BE2C (cell line): ENCODE measurements around the gene ANO6.

Source experiments
- DNase-seq: peaks from one replicate; pipeline ENCODE4 v3.0.0-alpha.2; 2020
- H3K27me3 ChIP-seq: fragments of 250-450 bp; sonication (Bioruptor Pico); 2 replicates; pipeline ENCODE4 v1.5.1; 2020; ENCODE audit warnings: mild to moderate bottlenecking
- H3K36me3 ChIP-seq: fragments of 250-450 bp; sonication (Bioruptor Pico); 2 replicates; pipeline ENCODE4 v1.5.1; 2020; ENCODE audit warnings: mild to moderate bottlenecking
- H3K4me1 ChIP-seq: fragments of 250-450 bp; sonication (Bioruptor Pico); 2 replicates; pipeline ENCODE4 v1.5.1; 2020
- H3K4me3 ChIP-seq: 2 replicates; pipeline ENCODE4 v1.5.1; 2011; ENCODE audit warnings: low read depth, low read length
- H3K9me3 ChIP-seq: fragments of 250-450 bp; sonication (Bioruptor Pico); 2 replicates; pipeline ENCODE4 v1.5.1; 2020
- TF ChIP-seq, protein P1 (sequence below): IDR thresholded peaks from 2 replicates; pipeline ENCODE4 v1.5.1; 2012; ENCODE audit warnings: mild to moderate bottlenecking, low read depth, low read length

ANO6 gene

DNA sequence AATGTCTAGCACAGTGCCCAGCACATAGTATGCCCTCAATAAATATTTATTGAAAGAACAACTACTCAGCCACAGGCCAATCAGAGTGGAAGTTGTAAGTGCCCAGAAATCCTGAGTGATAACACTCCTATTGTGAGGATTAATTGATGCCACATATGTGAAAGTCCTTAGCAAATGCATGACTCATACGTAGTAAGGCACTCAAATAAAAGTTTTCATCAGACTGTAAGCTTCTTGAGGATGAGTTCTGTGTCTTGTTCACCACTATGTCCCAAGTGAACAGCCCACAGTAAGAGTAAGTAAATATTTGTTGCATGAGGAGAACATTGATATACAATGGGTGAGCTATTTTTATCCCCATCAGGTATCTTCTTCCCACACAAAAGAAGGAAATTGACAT is 24.7 kb upstream of the ANO6 start:
- TF ChIP-seq, protein P1, sequence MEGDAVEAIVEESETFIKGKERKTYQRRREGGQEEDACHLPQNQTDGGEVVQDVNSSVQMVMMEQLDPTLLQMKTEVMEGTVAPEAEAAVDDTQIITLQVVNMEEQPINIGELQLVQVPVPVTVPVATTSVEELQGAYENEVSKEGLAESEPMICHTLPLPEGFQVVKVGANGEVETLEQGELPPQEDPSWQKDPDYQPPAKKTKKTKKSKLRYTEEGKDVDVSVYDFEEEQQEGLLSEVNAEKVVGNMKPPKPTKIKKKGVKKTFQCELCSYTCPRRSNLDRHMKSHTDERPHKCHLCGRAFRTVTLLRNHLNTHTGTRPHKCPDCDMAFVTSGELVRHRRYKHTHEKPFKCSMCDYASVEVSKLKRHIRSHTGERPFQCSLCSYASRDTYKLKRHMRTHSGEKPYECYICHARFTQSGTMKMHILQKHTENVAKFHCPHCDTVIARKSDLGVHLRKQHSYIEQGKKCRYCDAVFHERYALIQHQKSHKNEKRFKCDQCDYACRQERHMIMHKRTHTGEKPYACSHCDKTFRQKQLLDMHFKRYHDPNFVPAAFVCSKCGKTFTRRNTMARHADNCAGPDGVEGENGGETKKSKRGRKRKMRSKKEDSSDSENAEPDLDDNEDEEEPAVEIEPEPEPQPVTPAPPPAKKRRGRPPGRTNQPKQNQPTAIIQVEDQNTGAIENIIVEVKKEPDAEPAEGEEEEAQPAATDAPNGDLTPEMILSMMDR = no peak
- Histone ChIP-seq H3K27me3 (no peaks in the 10 kb centered on the region), H3K9me3 (no peaks in the 10 kb centered on the region), H3K36me3 (no peaks in the 10 kb centered on the region), H3K4me3 (no peak overlapping the region), H3K4me1 (no peaks in the 10 kb centered on the region; the same call in 1 of the 2 replicates)
- no peak for DNase-seq

DNA sequence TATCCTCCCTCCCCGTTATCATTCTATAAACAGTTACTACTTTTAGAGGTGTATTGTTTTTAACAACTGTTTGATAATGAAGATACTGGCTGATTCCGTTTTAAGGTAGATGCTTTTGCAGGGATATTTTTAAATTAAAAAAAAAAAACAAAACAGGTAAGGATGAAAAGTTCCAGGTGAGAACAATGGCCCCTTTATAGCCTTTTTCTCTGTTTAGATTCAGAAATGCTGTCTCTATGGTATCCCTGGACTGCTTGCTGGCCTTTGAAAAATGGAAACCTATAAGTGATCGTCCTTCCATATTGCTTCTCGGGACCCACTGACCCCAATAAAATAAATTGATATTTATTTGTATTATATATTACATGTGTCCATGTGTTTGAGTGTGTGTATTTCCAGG is 23.2 kb upstream of the ANO6 start:
- TF ChIP-seq, protein P1 = no peak
- no peaks in the 10 kb centered on the region for H3K9me3 ChIP-seq
- H3K4me1 ChIP-seq = no peaks in the 10 kb centered on the region; the same call in 1 of the 2 replicates
- no peaks in the 10 kb centered on the region for H3K27me3 ChIP-seq
- H3K4me3 ChIP-seq = no peak overlapping the region
- no peaks in the 10 kb centered on the region for H3K36me3 ChIP-seq
- DNase-seq = no peak

DNA sequence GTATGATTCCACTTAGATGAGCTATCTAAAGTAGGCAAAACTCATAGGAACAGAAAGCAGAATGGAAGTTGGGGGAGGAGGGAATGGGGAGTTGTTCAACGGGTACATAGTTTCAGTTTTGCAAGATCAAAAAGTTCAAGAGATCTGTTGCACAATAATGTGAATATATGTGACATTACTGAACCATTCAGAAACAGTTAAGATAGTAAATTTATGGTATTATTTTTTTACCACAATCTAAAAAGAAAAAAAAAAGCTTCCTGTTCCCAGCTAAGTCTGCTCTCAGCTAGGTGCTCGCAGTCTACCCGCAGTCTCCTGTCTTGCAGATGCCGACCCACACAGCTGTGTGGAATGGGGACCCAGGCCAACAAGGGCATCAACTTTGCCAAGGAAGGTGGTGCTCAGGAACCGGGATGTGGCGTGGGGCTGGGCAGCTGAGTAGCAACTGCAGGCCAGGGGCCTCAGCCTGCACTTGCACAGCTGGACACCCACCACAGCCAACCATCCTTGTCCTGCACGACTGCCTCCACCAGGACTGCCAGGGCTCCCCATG is 15.3 kb upstream of the ANO6 start:
- no peaks in the 10 kb centered on the region for H3K27me3 ChIP-seq
- no peak for DNase-seq
- no peaks in the 10 kb centered on the region for H3K9me3 ChIP-seq
- no peaks in the 10 kb centered on the region for H3K36me3 ChIP-seq
- no peak overlapping the region for H3K4me3 ChIP-seq
- TF ChIP-seq, protein P1 = no peak
- no peaks in the 10 kb centered on the region for H3K4me1 ChIP-seq

DNA sequence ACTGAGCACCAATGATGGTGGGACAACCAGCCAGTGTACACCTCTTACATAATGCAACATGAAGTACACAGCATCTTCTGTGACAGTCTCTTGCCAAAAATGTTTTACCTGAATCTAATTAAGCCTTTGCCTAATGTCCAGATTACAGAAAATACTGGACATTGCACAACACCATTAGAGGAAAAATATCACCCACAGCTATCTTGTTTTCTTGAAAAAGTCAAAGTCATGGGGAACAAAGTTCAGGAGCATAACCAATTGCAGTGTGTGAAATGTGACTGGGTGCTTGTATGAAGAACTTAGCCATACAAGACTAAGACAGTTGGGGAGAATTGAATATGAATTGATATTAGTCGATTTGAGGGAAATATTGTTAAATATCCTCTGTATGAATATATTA is 12.1 kb upstream of the ANO6 start:
- H3K36me3 ChIP-seq = no peaks in the 10 kb centered on the region
- no peaks in the 10 kb centered on the region for H3K4me1 ChIP-seq
- no peaks in the 10 kb centered on the region for H3K9me3 ChIP-seq
- H3K4me3 ChIP-seq = no peak overlapping the region
- no peaks in the 10 kb centered on the region for H3K27me3 ChIP-seq
- no peak for DNase-seq
- TF ChIP-seq, protein P1 = no peak

DNA sequence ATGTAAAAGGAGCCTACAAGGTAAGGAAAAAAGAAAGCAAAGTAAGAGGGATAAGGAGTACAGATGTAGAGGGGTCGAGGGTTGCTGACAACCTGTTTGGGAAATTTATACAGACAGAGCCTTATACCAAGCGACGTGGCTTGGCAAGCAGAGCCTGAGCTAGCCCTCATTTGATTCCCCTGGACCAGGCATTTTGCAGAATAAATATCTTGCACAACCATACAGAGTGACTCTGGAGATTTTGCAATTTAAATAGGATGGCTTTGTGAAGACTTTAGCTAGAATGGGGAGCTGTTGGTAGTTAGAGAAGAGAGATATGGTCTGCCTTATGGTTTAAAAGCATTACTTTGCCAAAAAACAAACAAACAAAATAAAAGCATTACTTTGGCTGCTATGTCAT is 11.1 kb upstream of the ANO6 start:
- H3K36me3 ChIP-seq = no peaks in the 10 kb centered on the region
- no peaks in the 10 kb centered on the region for H3K9me3 ChIP-seq
- no peak for DNase-seq
- no peaks in the 10 kb centered on the region for H3K4me1 ChIP-seq
- no peaks in the 10 kb centered on the region for H3K27me3 ChIP-seq
- H3K4me3 ChIP-seq = no peak overlapping the region
- TF ChIP-seq, protein P1 = no peak

DNA sequence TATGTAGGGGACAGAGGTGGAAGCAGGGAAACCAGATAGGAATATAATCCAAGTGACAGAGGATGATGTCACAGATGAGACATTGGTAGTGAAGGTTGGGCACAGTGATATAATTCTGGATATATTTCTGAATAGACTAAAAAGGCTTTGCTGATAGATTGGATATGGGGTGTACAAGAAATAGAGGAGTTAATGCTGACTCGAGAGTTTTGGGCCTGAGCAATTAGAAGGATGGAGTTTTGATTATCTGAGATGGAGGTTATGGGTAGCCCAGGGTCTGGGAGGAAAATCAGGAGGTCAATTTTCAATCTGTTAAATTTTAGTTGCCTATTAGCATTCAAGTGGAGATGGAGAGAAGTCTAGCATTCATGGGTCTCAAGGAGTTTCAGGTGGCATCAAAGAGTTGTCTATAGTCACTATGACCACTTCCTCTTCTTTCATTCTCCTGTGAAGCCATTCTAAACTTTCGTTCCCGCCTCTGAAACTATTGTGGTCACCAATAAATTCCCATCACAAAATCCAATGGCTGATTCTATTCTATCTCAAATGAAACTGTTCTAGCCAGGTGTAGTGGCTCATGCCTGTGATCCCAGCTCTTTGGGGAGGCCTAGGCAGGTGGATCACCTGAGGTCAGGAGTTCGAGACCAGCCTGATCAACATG is 10.6 kb upstream of the ANO6 start:
- Histone ChIP-seq H3K4me3 (no peak overlapping the region), H3K9me3 (no peaks in the 10 kb centered on the region), H3K27me3 (no peaks in the 10 kb centered on the region), H3K4me1 (no peaks in the 10 kb centered on the region), H3K36me3 (no peaks in the 10 kb centered on the region)
- TF ChIP-seq, protein P1 = no peak
- DNase-seq = no peak
